ENCODE data around the gene RASD1. TPM values are rescaled to one million over a fixed set of nuclear protein-coding genes. Genes with fewer than 3 reads are reported as not detected.

The RASD1 gene
- total and polyA plus RNA-seq, 2 of the 4 experiments (the other 2 are of a cell fraction) = 0.54 to 1.8 TPM

- intact Hi-C loops (cut with micrococcal nuclease) = no loop called here
Measured at GRCh38 chr17:17467016-17467415, 29.2 kb downstream of the RASD1 start.

More at GRCh38 chr17:17467016-17467415, 29.2 kb downstream of the RASD1 start:
- H3K9ac ChIP-seq (ENCODE audit: low read depth, low read length) = no peak overlapping the region
- no peak overlapping the region for H4K5ac ChIP-seq (ENCODE audit: low read depth, low read length)
- 40% methylated on average over 1 of the region's 5 CpGs; no CpG with 5 or more reads in 1 of the 2 experiments for WGBS, 2 experiments (ENCODE audit: extremely low coverage in 2 of 2, insufficient read length in 1 of 2)
- peaks cover 3% of the 10 kb centered on the region; the same call in 1 of the 2 replicates for H3K4me1 ChIP-seq (ENCODE audit: control insufficient read depth, insufficient read depth, low read length)
- no peaks in the 10 kb centered on the region for H3K79me1 ChIP-seq (ENCODE audit: low read depth in 1 of 2, low read length in 2 of 2)
- no peak overlapping the region for H2BK120ac ChIP-seq (ENCODE audit: low read depth, low read length)
- no peaks in the 10 kb centered on the region for H3K9me1 ChIP-seq (ENCODE audit: insufficient read depth, low read length)
- no peak overlapping the region for H3K27ac ChIP-seq (ENCODE audit: insufficient read depth, low read length)
- H2BK5ac ChIP-seq (ENCODE audit: low read depth, low read length, poor library complexity, severe bottlenecking) = no peak overlapping the region
- no peak for ATAC-seq (ENCODE audit: low read depth)
- H2AFZ ChIP-seq (replicated peaks; ENCODE audit: low read length, poor library complexity) = no peak overlapping the region
- H3K27me3 ChIP-seq (ENCODE audit: control insufficient read depth, insufficient read depth, low read length) = peaks cover 51% of the 10 kb centered on the region
- no peaks in the 10 kb centered on the region for H3K9me3 ChIP-seq (ENCODE audit: control insufficient read depth, insufficient read depth, low read length)
- no peak overlapping the region for H2BK20ac ChIP-seq (ENCODE audit: low read depth, low read length)
- ChIA-PET CTCF (no interaction called here), POLR2A (ENCODE audit: unreplicated experiment) (interaction anchor here (0.5 kb wide), 1 partner anchor 77 kb away, joined by 3 read pairs; no protein-coding TSS in a partner anchor)
- TF ChIP-seq RCOR1 (IDR thresholded peaks at IDR 0.05; ENCODE audit: insufficient replicate concordance, low read length) (no peak), CEBPB (IDR thresholded peaks at IDR 0.05; ENCODE audit: low read depth, low read length) (no peak), MAFK (IDR thresholded peaks at IDR 0.05; ENCODE audit: low read depth, low read length) (no peak), CHD1 (IDR thresholded peaks at IDR 0.05; ENCODE audit: low read depth, low read length) (no peak), NFE2L2 (IDR thresholded peaks at IDR 0.05; ENCODE audit: low read depth, low read length) (no peak), MXI1 (IDR thresholded peaks at IDR 0.05; ENCODE audit: borderline replicate concordance, low read depth, low read length) (no peak), POLR2A (IDR thresholded peaks at IDR 0.05; ENCODE audit: low read depth, low read length) (no peak)
- TF ChIP-seq, protein P1, sequence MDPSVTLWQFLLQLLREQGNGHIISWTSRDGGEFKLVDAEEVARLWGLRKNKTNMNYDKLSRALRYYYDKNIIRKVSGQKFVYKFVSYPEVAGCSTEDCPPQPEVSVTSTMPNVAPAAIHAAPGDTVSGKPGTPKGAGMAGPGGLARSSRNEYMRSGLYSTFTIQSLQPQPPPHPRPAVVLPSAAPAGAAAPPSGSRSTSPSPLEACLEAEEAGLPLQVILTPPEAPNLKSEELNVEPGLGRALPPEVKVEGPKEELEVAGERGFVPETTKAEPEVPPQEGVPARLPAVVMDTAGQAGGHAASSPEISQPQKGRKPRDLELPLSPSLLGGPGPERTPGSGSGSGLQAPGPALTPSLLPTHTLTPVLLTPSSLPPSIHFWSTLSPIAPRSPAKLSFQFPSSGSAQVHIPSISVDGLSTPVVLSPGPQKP (IDR thresholded peaks at IDR 0.05; ENCODE audit: borderline replicate concordance, low read depth, low read length) = no peak
- no peak overlapping the region for H3K18ac ChIP-seq (ENCODE audit: low read depth, low read length)
- no peak overlapping the region for H3K14ac ChIP-seq (replicated peaks; ENCODE audit: low read depth, low read length)
- no peak overlapping the region for H2AK5ac ChIP-seq (ENCODE audit: low read depth, low read length)
- H3K56ac ChIP-seq (ENCODE audit: extremely low read depth, insufficient read depth, low read length) = no peak overlapping the region
- in situ Hi-C loops (cut with MboI; ENCODE audit: low sequenced_read_pairs) = no loop called here
- no peak overlapping the region for H2BK15ac ChIP-seq (ENCODE audit: low read depth, low read length)
- H4K8ac ChIP-seq (ENCODE audit: low read depth in 2 of 2, low read length in 2 of 2) = no peak overlapping the region
- H3K4me2 ChIP-seq (ENCODE audit: low read depth, low read length) = no peak overlapping the region
- H2AK9ac ChIP-seq (replicated peaks; ENCODE audit: low read depth, low read length, poor library complexity) = no peak overlapping the region
- BruUV-seq (replicated peaks) = no TSS peak
- H3K4ac ChIP-seq (ENCODE audit: low read depth, low read length) = no peak overlapping the region
- no peak overlapping the region for H3K23ac ChIP-seq (ENCODE audit: low read depth, low read length)
- H3K4me3 ChIP-seq (ENCODE audit: insufficient read depth, low read depth, low read length) = no peak overlapping the region
- DNase-seq = no peak
- no peaks in the 10 kb centered on the region for H4K20me1 ChIP-seq (ENCODE audit: insufficient read depth, low read length)
- H4K91ac ChIP-seq (ENCODE audit: insufficient read depth, low read depth, low read length) = no peak overlapping the region
- H3K36me3 ChIP-seq (ENCODE audit: control insufficient read depth, insufficient read depth, low read length) = no peaks in the 10 kb centered on the region
- dilution Hi-C loops (cut with HindIII; ENCODE audit: low sequenced_read_pairs, unreplicated experiment) = no loop called here
